Stimulated activated CD8-positive, alpha-beta memory T cell treated with anti-CD3 and anti-CD28 coated beads, Interleukin-12 subunit alpha, Interleukin-12 subunit beta, amount 100 ng/mL, for 4 hours (primary cell): Measurements from ENCODE around the gene RPS17.
"Not testable (repeated sequence)": the region's sequence is repeated elsewhere in the genome, so short reads cannot be mapped to it uniquely, and the experiment has no call there.

Experiments
- DNase-seq: peaks from one replicate; pipeline ENCODE4 v3.0.0-alpha.2; 2020; ENCODE audit warnings: low read depth

The RPS17 gene

DNA sequence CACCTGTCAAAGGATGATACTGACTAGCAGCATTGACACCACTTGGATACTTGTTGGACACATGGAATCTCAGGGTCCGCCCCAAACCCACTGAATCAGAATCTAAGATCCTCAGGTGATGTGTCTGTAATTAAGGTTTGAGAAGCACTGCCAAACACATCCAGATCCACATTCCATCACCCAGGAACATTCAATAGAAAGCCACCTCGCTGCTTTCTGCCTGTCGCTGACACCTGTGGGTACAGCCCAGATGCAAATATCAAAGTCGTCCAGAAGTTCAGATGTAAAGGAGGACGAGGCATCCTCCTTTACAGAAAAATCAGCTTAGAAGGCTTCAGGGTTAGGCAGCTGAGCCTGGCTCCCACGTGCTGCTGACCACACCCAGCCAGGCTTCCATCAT, 5.2 kb upstream of the RPS17 start:
- DNase-seq = no peak

DNA sequence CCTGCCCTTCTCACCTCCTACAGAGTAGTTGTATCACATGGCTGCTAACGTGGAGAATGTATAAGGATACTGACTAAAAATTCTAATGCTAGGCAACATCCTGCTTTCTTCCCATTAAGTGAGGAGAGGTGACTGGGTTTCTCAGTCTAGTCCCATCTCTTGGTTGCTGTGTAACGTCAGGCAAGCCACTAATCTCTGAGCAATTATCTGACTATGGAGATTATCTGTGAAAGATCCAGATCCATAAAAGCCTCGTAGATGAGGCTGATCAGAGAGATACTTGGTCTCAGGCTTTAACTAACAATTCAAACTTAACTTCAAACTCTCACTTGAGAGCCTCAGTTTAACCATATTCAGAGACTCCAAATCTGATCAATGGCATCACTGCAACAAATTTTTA, 4.7 kb upstream of the RPS17 start:
- DNase-seq = no peak

DNA sequence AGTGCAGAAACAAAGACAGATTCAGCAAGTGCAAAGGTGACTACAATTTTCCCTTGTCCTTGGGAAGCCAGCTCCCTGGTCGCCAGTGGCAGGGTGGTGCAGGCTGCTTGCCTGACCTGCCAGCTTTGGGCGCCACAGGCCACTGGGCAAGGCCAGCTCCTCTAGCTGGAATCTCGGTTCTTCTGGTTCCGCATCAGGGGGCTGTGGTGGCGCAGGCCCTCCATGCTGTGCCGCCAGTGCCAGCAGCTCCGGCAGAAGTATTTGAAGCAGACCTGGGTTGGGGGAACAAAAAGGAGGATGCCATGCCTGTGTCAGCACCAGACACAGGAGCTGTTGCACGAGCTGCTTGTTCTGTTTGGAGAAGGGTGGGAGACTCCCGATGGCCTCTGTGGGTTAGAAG, 4.2 kb upstream of the RPS17 start:
- no peak for DNase-seq

DNA sequence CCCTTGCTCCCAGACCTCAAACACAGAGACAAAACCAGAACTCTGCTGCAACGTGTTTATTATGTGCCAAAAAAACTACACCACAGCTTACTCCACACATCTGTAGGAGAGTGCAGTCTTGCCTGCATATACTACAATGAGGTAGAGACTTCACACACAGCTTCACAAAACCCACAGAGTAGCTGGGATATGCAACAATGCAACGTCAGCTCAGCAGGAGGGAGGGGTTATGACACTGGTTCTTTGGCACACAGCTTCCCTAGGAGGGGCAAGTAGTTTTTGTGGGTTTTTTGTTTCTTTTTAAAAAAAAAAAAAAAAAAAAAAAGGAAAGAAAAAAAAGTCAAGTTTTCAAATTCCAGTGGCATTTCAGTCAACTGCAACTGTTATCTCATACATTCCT, 2.9 kb upstream of the RPS17 start:
- DNase-seq = no peak

DNA sequence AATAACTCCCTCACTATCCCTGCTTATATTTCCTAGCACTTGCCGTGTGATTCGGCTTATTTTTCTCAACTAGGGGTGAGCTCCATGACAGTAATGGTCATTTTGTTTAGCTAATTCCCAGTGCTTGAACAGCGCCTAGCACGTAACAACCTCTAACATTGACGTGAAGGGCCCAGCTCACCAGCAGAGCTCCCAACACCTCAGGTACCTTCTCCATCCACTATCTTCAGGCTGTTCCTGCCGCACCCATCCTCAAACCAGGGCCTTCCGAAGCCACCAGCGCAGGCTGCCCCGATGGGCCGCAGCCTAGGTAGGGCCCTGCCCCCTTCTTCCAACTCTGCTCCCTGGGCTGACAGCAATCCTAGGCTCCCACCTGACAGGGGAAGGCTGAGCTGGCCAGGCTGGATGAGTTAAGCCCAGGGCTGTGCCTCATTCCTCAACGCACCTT, 751 bp upstream of the RPS17 start:
- no peak for DNase-seq

DNA sequence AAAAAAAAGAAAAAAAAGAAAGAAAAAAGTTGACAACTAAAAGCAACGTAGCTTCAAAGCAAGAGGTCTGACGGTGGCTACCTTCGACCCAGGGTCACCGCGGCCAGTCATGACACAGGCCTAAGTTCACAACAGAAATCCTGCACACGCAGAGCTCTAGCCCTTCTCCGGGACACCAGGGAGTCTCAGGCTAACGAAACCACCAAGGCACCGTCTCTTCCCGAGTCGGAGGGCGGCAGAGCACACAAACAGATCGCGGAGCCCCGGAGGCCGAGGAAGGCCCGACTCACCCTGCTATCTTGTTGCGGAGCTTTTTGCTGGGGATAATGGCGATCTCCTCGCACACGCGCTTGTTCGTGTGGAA, 584 bp downstream of the RPS17 start:
- DNase-seq = no peak

DNA sequence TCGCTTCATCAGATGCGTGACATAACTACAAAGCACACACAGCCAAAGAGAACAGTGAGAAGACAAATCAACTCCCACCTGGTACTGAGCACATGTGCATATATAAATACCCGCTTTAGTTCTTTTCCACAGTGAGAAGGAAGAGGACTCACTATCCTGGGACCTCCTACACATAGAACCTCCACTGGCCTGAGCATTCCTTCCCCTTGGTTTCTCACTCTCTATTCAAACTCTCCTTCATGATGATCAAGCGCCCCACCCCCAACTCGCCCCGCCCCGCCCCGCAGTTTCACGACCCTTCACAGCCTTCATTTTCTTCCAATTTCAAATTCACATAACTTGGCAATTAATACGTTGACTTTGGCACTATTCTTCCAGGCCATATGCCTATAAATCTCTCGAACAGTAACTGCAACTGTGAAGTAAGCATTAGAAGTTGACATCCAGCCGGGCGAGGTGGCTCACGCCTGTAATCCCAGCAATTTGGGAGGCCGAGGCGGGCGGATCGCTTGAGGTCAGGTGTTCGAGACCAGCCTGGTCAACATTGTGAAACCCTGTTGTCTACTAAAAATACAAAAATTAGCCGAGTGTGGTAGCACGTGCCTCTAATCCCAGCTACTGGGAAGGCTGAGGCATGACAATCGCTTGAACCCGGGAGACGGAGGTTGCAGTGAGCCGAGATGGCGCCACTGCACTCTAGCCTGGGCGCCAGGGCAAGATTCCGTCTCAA, 1.1 kb downstream of the RPS17 start:
- DNase-seq = no peak

DNA sequence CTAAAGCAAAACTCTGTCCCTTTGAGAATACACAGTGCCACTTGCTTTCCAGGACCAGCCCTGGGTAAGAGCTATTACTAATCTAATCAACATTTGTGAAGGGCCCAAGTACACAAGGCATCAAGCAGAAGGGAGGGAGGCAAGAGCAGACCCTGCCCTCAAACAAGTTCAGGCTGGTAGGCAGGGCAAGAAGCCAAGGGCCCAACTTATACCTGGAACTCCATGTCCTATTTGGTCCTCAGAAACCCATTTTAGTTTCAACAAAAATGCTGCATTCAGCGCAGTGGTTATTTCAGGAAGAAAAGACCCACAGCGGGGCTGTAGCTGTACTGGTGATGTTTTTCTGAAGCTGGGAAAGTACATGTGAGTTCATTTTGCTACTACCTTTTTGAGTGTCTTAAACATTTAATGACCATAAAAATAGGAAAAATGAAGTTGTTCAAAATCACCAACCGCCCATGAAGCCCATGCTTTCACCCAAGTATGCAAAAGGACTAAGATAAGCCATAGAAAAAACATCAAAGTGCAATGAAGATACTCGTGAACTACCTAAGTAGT, 2.8 kb downstream of the RPS17 start:
- no peak for DNase-seq

DNA sequence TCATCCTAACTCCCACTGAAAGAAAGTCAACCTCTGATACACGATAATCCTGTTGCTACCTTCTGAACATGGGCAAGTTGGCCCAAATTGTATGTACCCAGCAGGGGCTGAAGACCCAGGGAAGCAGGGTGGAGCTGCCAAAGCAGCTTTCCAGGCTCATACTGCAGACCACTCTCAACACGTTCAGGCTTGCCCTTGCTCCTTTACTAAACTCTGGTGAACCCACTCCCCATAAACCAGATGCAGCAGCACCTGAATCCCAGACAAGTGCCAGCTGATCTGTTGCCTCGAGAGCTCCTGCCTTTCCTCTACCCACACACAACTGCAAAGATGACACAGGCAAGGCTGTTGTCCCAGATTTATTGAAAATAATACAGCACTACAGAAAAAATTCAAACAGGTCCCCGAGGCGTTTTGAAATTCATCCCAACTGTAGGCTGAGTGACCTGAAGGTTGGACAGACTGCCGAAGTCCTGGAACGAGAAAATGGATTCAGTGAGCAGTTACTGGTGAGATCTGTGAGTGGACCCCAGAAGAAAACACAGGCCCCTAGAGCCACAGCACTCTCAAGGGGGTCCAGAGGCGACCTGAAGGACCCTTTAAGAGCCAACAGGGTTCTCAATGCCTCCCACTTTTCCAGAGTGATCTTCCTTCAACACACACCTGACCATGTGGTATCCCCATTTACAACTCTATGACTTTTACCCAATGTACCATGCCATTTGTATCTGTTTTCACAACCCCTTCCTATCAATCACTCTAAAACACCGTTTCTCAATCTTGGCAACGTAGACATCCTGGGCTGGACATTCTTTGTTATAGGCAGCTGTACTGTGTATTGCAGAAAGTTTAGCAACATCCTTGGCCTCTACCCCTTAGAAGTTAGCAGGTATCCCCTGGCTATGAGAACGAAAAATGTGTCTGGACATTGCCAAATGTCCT, 3.6 kb downstream of the RPS17 start:
- DNase-seq = no peak

DNA sequence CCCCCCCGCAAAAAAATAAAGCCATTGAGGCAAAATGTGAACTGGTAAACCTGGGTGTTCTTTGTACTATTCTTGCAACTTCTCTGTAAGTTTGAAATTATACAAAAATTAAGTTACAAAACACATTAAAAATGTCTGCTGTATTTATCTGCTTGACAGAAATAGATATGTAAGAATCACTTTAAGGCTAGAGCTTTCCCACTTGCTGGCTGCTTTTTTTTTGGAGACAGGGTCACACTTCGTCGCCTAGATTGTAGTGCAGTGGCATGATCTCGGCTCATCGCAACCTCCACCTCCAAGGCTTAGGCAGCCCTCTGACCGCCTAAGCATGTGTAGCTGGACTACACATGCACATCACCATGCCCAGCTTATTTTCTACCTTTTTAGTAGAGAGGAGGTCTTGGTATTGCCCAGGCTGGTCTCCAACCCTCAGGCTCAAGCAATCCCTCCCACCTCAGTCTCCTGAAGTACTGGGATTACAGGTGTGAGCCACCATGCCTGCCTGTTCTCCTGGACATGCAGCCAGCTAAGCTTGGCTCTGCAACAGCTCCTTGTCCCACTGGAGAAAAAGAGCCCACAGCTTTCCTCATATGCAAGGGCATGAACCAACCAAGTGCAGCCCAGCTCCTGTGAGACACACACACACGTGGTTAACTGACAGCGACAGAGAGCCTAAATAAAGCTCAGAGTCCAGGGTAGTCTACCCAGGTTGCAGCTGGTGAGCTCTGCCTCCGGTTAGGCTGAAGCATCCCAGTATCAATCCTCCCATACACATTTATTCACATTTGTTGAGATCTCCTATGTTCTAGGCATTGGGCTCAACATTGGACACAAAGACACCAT, 4.5 kb downstream of the RPS17 start:
- no peak for DNase-seq

DNA sequence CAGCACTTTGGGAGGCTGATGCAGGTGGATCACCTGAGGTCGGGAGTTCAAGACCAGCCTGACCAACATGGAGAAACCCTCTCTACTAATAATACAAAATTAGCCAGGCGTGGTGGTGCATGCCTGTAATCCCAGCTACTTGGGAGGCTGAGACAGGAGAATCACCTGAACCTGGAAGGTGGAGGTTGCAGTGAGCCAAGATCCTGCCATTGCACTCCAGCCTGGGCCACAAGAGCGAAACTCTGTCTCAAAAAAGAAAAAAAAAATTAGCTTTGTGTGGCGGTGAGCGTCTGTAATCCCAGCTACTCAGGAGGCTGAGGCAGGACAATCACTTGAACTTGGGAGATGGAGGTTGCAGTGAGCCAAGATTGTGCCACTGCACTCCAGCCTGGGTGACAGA, 5.1 kb downstream of the RPS17 start:
- not testable (repeated sequence) for DNase-seq

DNA sequence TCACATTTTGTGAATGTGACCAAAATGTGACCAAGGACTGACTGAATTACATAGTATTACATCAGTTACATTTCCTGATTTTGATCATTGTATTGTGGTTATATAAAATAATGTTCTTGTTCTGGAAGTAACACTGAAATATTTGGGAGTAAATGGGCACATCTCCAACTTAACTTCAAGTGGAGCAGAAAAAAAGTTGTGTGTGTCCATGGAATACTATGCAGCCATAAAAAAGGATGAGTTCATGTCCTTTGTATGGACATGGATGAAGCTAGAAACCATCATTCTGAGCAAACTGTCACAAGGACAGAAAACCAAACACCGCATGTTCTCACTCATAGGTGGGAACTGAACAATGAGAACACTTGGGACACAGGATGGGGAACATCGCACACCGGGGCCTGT, 5.8 kb downstream of the RPS17 start:
- DNase-seq = not testable (repeated sequence)

DNA sequence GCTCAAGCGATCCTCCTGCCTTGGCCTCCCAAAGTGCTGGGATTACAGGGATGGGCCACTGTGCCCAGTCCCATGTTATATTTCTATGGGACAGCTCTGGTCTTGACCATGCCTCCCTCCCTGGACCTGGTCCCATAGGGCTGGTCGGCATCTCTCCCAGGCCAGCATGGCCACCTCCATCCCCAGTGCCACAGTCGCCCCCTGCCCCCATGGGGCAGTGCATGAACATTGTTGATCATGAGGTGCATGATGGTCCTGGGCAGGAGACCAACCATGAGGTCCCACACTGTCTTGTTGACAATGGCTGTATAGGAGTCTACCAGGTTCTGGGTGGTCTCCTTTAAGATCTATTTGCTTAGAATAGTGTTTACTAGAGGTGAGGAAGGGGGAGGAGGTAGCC, 6.5 kb downstream of the RPS17 start:
- no peak for DNase-seq

DNA sequence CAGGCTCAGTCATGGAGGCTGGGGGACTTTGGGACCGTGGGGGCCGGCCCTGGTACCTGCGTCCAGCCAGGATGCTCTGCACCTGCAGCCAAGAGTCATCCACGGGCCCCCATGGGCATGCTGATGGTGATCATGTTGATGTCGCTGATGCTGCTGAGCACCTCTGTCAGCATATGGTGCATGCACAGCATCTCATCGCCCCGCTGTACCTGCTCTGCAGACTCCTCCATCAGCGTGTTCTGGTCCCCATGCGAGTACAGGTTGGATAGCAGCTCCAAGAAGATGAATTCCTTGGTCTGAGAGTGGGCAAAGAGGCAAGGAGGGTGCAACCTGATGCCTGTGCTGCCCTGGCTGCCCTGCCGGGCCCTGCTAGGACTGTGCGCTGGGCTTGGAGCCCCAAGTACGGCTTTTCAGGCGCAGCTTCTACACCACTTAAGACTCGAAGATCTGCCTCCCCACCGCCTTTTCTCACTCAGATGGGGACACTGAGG, 7.2 kb downstream of the RPS17 start:
- no peak for DNase-seq

DNA sequence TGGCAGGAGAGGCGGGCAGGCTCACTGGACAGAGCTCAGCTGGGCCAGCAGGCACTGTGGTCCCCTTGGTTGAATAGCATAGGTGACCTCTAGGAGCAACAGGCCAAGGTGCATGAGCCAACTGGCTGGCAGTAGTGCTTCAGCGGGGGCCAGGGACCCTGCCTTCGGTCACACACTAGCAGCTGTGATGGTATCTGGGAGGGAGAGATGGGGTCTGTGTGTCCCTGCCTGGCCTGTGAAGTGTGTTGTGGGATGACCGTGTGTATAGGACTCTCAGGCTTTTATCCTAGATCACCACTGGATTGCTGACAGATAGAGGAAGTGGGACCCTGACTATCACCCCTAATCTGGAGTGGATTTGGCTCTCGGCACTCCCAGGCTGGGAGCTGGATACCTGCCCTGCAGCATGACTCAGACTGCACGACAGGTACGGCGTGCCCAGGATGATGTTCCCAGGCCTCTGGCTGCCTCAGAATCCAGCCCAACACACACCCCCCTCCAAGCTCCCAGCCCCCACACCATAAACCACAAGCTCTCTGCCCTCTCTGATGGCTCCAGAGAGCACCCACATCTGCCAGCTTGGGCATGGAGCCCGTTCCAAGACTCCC, 7.8 kb downstream of the RPS17 start:
- DNase-seq = no peak

DNA sequence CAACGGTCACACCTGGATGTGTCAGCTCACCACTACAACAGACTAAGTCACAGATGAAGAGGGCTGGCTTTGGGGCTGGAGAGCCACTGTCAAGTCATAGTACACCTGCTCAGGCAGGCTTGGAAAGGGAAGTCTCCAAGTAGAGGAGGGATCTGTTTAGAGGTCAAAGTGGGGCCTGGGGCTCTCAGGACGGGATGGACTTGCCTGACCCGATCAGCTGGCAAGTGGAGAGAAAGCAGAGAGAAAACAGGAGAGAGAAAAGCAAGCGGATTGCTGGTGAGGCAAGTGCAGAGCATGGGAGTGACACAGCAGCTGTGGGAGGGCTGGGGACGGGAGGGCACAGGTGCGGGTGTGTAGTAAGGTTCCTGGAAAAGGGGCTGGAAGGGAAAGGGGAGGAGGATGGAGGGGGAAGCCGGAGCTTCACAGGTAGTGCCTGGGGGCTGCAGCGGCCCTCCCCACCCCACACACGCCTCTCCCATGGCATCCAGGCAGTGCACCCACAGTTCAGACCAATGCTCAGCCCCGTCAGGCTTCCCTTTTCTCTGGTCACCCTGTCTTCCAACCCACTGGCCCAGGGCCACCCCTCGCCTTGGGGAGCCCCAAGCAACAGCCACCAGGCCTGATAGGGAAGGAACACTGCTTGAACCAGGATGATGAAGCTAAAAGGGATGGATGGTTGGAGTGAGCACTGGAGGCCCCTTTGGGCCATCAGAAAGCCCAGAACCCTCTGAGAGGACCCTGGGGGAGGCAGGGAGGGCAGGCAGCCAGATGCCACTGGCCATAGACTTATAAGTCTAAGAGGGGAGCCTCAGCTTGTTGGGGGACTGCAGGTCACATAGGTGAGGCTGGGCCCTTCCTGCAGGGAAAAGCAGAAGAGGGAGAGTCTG, 8.5 kb downstream of the RPS17 start:
- DNase-seq = no peak

DNA sequence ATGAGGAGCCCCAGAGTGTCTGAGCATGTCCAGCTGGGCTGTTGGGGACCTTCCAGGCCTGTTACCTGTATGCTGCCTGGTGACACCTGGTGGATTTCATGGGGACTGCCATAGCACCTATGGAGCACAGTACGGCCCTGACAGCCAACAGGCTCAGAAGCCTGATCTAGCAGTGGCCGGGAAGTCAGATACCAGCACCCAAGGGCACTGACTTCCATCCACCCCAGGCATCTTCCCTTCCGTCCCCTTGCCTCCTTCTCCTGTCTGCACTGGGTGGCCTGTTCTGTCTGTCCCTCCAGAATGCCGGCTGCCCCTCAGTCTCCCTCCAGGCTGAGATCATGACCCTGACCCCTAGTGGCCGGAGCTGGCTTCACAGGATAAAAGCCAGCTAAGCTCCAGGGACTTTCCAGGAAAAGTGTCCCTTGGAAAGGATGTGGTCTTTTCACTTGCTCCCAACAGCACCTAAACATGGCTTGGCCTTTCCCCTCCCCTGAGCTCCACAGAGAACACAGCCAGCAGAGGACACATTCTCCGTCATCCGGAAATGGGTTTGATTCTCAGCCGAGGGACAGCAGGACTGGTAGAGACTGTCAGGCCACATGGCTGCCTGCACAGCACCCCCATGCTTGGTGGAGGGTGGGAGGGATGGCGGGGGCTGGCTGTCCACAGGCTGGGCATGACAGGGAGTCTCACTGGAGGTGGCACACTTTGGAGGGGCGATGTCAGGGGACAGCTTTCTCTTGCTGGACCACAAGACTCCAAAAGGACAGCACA, 9.5 kb downstream of the RPS17 start:
- peak; percentile 43 for DNase-seq

DNA sequence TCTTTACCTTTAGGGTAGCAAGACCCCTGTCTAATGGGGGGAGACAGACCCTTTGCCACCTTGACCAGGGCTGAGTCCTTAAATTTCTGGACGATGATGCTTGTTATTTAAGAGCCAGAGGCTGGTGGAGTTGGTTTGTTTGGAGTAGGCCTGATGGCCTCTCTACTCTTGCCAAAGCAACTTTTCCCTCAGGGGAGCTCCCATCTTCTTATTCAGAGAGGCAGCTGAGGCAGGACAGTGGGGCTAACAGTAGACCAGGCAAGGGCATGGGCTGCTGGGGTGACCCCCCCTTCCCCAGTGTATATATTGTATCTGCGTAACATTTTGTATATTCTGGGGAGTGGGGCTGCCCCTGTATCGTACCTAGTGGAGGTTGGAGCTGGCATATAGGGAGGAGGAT, 10.3 kb downstream of the RPS17 start:
- no peak for DNase-seq

DNA sequence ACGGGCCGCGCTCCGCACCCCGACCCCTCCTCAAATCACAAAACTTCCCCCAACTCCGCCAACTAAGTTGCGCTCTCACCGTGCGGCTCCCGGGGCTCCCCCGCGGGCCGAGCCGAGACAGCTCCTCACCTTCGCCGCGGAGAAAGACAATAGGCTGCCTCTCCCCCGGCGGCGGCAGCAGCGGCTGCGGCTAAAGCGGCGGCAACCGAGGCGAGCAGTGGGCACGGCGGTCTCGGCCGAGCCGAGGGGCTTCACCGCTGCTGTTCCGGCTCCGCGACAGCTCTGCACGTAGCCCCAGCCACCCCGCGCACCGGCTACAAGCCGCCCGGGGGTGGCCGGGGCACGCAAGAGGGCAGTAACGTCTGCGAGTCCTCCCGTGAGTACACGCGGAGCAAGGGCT, 26.7 kb downstream of the RPS17 start:
- not testable (repeated sequence) for DNase-seq

DNA sequence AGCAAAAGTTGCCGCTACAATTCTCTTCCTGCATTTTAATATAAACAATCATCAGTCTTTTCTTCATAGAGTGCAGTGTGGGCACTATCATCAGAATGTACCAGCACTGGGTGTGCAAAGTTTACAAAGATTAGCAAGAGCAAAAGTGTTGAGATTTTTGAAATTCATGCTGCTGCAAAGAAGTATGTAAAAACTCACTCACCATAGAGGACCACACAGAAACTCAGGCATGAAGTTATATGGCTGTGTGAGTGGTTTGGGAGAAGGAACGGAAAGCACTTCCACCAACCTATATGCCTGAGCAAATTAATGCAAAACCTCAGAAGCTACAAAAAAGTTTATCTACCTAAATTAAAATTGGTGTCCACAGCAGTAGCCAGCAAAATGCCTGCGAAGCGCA, 32.6 kb downstream of the RPS17 start:
- not testable (repeated sequence) for DNase-seq
